SK-N-SH (cell line): Measurements from ENCODE around the gene PPP1R14C. TPM values are rescaled to one million over a fixed set of nuclear protein-coding genes. Genes with fewer than 3 reads are reported as not detected.

Experiments used
- CTCF ChIA-PET: fragments of 300-600, 350-600 bp; formaldehyde crosslinking; extraction: SDS; loops from one replicate; lab custom pipeline; 2021; lab: Yijun Ruan, JAX
- POLR2A ChIA-PET: fragments of 350-600 bp; sonication (Branson Sonifier 250); formaldehyde crosslinking; extraction: SDS; loops from one replicate; lab custom pipeline; 2020; ENCODE audit warnings: antibody characterized with exemption, inconsistent platforms; lab: Yijun Ruan, JAX
- DNase-seq: peaks from one replicate; pipeline ENCODE4 v3.0.0; 2012
- H2AFZ ChIP-seq: fragments of 200-600 bp; sonication (generic); 2 replicates; pipeline ENCODE4 v1.8.1; 2016; ENCODE audit warnings: antibody characterized with exemption, mild to moderate bottlenecking, low read depth
- H3F3A ChIP-seq: fragments of 200-600 bp; sonication (generic); replicated peaks from 2 replicates; pipeline ENCODE3; 2016; ENCODE audit warnings: antibody characterized with exemption, mild to moderate bottlenecking; ENCODE audit not compliant: insufficient read depth
- H3K27ac ChIP-seq, 2 experiments: fragments of 200-500 bp in 1 of 2; fragments of 200-600 bp in 1 of 2; sonication (Bioruptor generic) in 1 of 2; sonication (generic), shearing (Covaris generic) in 1 of 2; 2 replicates each; pipeline versions ENCODE4 v1.5.1 to v1.6.1; 2014 to 2016; ENCODE audit warnings: low read depth in 2 of 2, inconsistent platforms in 1 of 2, low read length in 1 of 2, mild to moderate bottlenecking in 1 of 2, mixed read lengths in 1 of 2
- H3K27me3 ChIP-seq: fragments of 200-600 bp; sonication (generic), shearing (Covaris generic); 2 replicates; pipeline ENCODE4 v1.6.1; 2016; ENCODE audit warnings: mixed run types; ENCODE audit not compliant: insufficient read depth
- H3K36me3 ChIP-seq, 2 experiments: fragments of 200-500 bp in 1 of 2; fragments of 200-600 bp in 1 of 2; sonication (Bioruptor generic) in 1 of 2; sonication (generic) in 1 of 2; replicated peaks in 1 of 2; 2 replicates each; pipeline versions ENCODE3 to v1.5.1; 2014 to 2016; ENCODE audit warnings: low read length in 1 of 2, mild to moderate bottlenecking in 1 of 2; ENCODE audit not compliant: insufficient read depth in 2 of 2, control insufficient read depth in 1 of 2
- H3K4me1 ChIP-seq, 2 experiments: fragments of 200-500 bp in 1 of 2; fragments of 200-600 bp in 1 of 2; sonication (Bioruptor generic) in 1 of 2; sonication (generic), shearing (Covaris generic) in 1 of 2; 2 replicates each; pipeline versions ENCODE4 v1.5.1 to v1.6.1; 2014 to 2016; ENCODE audit warnings: low read depth in 1 of 2, low read length in 1 of 2, mixed run types in 1 of 2; ENCODE audit not compliant: insufficient read depth in 2 of 2, control insufficient read depth in 1 of 2
- H3K4me2 ChIP-seq: fragments of 200-600 bp; sonication (generic), shearing (Covaris generic); 2 replicates; pipeline ENCODE4 v1.6.1; 2017; ENCODE audit warnings: mixed run types
- H3K4me3 ChIP-seq, 2 experiments: fragments of 200-500 bp in 1 of 2; fragments of 200-600 bp in 1 of 2; sonication (Bioruptor generic) in 1 of 2; sonication (generic), shearing (Covaris generic) in 1 of 2; 2 replicates each; pipeline versions ENCODE4 v1.5.1 to v1.8.1; 2014 to 2016; ENCODE audit warnings: low read depth in 2 of 2, inconsistent platforms in 1 of 2, low read length in 1 of 2, mild to moderate bottlenecking in 1 of 2, mixed read lengths in 1 of 2, moderate library complexity in 1 of 2
- H3K79me2 ChIP-seq: fragments of 200-600 bp; sonication (generic); 2 replicates; pipeline ENCODE4 v1.8.1; 2017; ENCODE audit warnings: mild to moderate bottlenecking; ENCODE audit not compliant: insufficient read depth
- H3K9ac ChIP-seq: fragments of 200-600 bp; sonication (generic); 2 replicates; pipeline ENCODE4 v1.6.1; 2017; ENCODE audit warnings: mixed run types
- H3K9me2 ChIP-seq: fragments of 200-600 bp; sonication (generic); 2 replicates; pipeline ENCODE4 v1.6.1; 2017; ENCODE audit warnings: mixed run types
- H3K9me3 ChIP-seq: fragments of 200-600 bp; sonication (generic); 2 replicates; pipeline ENCODE4 v1.6.1; 2017; ENCODE audit warnings: mixed run types, mild to moderate bottlenecking, moderate library complexity
- H4K20me1 ChIP-seq: fragments of 200-600 bp; sonication (generic); 2 replicates; pipeline ENCODE4 v1.6.1; 2017; ENCODE audit warnings: mild to moderate bottlenecking, mixed run types; ENCODE audit not compliant: insufficient read depth
- CHD2 ChIP-seq: fragments of 150-350 bp; IDR thresholded peaks from 2 replicates; pipeline ENCODE4 v1.6.1; 2018; ENCODE audit warnings: low read length; ENCODE audit not compliant: partially characterized antibody
- ELF1 ChIP-seq: IDR thresholded peaks from 2 replicates; pipeline ENCODE4 v1.4.0; 2012
- EP300 ChIP-seq, 2 experiments: IDR thresholded peaks; 2 replicates each; pipeline versions ENCODE4 v1.4.0 to v1.6.1; 2012; ENCODE audit warnings: borderline replicate concordance in 1 of 2, low read depth in 1 of 2, low read length in 1 of 2
- EZH2phosphoT487 ChIP-seq: fragments of 200-600 bp; sonication (generic); IDR thresholded peaks from 2 replicates; pipeline ENCODE4 v1.6.1; 2017; ENCODE audit warnings: low read depth, mixed run types, mild to moderate bottlenecking, antibody characterized with exemption, moderate library complexity, borderline replicate concordance
- FOSL2 ChIP-seq: IDR thresholded peaks from 2 replicates; pipeline ENCODE4 v1.4.0; 2012; ENCODE audit warnings: low read depth, mild to moderate bottlenecking, moderate library complexity, borderline replicate concordance
- FOXM1 ChIP-seq: IDR thresholded peaks from 2 replicates; pipeline ENCODE4 v1.4.0; 2012; ENCODE audit warnings: low read depth, mild to moderate bottlenecking
- GABPA ChIP-seq: IDR thresholded peaks from 2 replicates; pipeline ENCODE4 v1.4.0; 2012; ENCODE audit warnings: low read depth, mild to moderate bottlenecking
- GATA2 ChIP-seq: sonication (generic); formaldehyde crosslinking; IDR thresholded peaks from 2 replicates; pipeline ENCODE4 v1.5.0; 2020; ENCODE audit warnings: mild to moderate bottlenecking, missing genetic modification reagents
- JUND ChIP-seq: IDR thresholded peaks from 2 replicates; pipeline ENCODE4 v1.4.0; 2012
- MEF2A ChIP-seq: IDR thresholded peaks from 2 replicates; pipeline ENCODE4 v1.4.0; 2012; ENCODE audit warnings: low read depth, borderline replicate concordance
- MXI1 ChIP-seq: IDR thresholded peaks from 2 replicates; pipeline ENCODE4 v1.6.1; 2012; ENCODE audit warnings: mild to moderate bottlenecking, low read depth, low read length, improper control_type of control experiment
- PBX3 ChIP-seq: IDR thresholded peaks from 2 replicates; pipeline ENCODE4; 2012
- RAD21 ChIP-seq: IDR thresholded peaks from 2 replicates; pipeline ENCODE4 v1.6.1; 2012; ENCODE audit warnings: mild to moderate bottlenecking, low read length
- RCOR1 ChIP-seq: fragments of 150-350 bp; IDR thresholded peaks from 2 replicates; pipeline ENCODE4 v1.6.1; 2017; ENCODE audit warnings: antibody characterized with exemption, low read length
- SIN3A ChIP-seq: IDR thresholded peaks from 2 replicates; pipeline ENCODE4 v1.6.1; 2012; ENCODE audit warnings: low read depth, mild to moderate bottlenecking, low read length, moderate library complexity, borderline replicate concordance
- TCF12 ChIP-seq: IDR thresholded peaks from 2 replicates; pipeline ENCODE4 v1.4.0; 2012
- TEAD4 ChIP-seq: IDR thresholded peaks from 2 replicates; pipeline ENCODE4 v1.4.0; 2012; ENCODE audit warnings: mild to moderate bottlenecking, borderline replicate concordance; ENCODE audit not compliant: insufficient read depth
- USF2 ChIP-seq: fragments of 150-350 bp; IDR thresholded peaks from 2 replicates; pipeline ENCODE4 v1.6.1; 2017; ENCODE audit warnings: antibody characterized with exemption, low read length, low read depth, borderline replicate concordance
- ZBTB33 ChIP-seq: IDR thresholded peaks from 2 replicates; pipeline ENCODE4 v1.4.0; 2012; ENCODE audit warnings: low read depth, borderline replicate concordance
- WGBS: methylation state at CpG from one replicate; pipeline ENCODE4 v1.1.6; 2017; ENCODE audit warnings: low lambda C conversion rate; 5-methylcytosine and 5-hydroxymethylcytosine counted together
- polyA plus RNA-seq, 3 experiments: library from polyadenylated mRNA; depleted of rRNA; stranded (reverse); fragments of >200 nt; gene quantifications; 2 replicates each; pipeline ENCODE4 v1.2.3, GENCODE V29; 2012
- TF ChIP-seq, protein P1 (sequence below): IDR thresholded peaks from 2 replicates; pipeline ENCODE4 v1.4.0; 2012; ENCODE audit warnings: low read depth, borderline replicate concordance
- TF ChIP-seq, protein P2 (sequence below): IDR thresholded peaks from 2 replicates; pipeline ENCODE4 v1.6.1; 2012; ENCODE audit warnings: mild to moderate bottlenecking, low read depth, low read length, moderate library complexity

The PPP1R14C gene
- polyA plus RNA-seq, 1 of the 3 experiments (the other 2 are of a cell fraction): not detected

DNA sequence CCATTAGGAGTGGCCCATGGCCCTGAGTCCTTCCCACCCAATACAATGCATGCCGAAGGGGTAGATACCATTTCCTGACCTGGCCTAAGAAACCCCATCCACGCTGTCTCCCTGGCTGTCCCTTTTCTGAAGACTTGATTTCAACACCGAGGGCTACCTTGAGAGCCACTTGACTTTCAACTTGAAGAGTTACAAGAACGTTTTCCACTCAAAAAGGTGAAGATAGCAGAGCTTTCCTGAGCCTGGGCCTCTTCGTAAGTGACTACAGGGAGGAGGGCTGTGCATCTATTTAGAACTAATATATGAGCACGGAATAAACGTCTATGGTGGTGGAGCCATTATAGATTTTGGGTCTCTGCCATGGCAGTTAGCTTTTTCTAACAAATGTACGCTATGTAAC lies 14.4 kb upstream of the PPP1R14C start (continued):
- TF ChIP-seq, protein P1, sequence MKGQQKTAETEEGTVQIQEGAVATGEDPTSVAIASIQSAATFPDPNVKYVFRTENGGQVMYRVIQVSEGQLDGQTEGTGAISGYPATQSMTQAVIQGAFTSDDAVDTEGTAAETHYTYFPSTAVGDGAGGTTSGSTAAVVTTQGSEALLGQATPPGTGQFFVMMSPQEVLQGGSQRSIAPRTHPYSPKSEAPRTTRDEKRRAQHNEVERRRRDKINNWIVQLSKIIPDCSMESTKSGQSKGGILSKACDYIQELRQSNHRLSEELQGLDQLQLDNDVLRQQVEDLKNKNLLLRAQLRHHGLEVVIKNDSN: no peak
- no peak for TF ChIP-seq EZH2phosphoT487
- no peak for TF ChIP-seq GATA2 (CRISPR knock-in tag)
- no peak for TF ChIP-seq RAD21
- no peak for TF ChIP-seq GABPA
- TF ChIP-seq, all 33 proteins: peak for 0

GRCh38 chr6:150129616-150130505 lies 13.0 kb upstream of the PPP1R14C start:
- no peaks in the 10 kb centered on the region; the same call in 1 of the 2 replicates for H3K27me3 ChIP-seq
- POLR2A ChIA-PET: no interaction called here
- CTCF ChIA-PET: no interaction called here
- no peaks in the 10 kb centered on the region for H4K20me1 ChIP-seq
- no peak overlapping the region for H3K9ac ChIP-seq
- H3K9me2 ChIP-seq: no peaks in the 10 kb centered on the region
- no peaks in the 10 kb centered on the region for H3K9me3 ChIP-seq
- H3K4me3 ChIP-seq: no peak overlapping the region
- H2AFZ ChIP-seq: no peak overlapping the region
- no peak overlapping the region for H3K27ac ChIP-seq
- no peak for TF ChIP-seq FOXM1
- TF ChIP-seq RCOR1: no peak
- no peak for TF ChIP-seq MXI1
- TF ChIP-seq TCF12: no peak
- no peak for TF ChIP-seq FOSL2
- TF ChIP-seq, protein P2, sequence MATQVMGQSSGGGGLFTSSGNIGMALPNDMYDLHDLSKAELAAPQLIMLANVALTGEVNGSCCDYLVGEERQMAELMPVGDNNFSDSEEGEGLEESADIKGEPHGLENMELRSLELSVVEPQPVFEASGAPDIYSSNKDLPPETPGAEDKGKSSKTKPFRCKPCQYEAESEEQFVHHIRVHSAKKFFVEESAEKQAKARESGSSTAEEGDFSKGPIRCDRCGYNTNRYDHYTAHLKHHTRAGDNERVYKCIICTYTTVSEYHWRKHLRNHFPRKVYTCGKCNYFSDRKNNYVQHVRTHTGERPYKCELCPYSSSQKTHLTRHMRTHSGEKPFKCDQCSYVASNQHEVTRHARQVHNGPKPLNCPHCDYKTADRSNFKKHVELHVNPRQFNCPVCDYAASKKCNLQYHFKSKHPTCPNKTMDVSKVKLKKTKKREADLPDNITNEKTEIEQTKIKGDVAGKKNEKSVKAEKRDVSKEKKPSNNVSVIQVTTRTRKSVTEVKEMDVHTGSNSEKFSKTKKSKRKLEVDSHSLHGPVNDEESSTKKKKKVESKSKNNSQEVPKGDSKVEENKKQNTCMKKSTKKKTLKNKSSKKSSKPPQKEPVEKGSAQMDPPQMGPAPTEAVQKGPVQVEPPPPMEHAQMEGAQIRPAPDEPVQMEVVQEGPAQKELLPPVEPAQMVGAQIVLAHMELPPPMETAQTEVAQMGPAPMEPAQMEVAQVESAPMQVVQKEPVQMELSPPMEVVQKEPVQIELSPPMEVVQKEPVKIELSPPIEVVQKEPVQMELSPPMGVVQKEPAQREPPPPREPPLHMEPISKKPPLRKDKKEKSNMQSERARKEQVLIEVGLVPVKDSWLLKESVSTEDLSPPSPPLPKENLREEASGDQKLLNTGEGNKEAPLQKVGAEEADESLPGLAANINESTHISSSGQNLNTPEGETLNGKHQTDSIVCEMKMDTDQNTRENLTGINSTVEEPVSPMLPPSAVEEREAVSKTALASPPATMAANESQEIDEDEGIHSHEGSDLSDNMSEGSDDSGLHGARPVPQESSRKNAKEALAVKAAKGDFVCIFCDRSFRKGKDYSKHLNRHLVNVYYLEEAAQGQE: no peak
- TF ChIP-seq USF2: no peak
- TF ChIP-seq EP300 (IDR thresholded peaks at IDR 0.05; ENCODE audit: borderline replicate concordance in 1 of 2, low read depth in 1 of 2, low read length in 1 of 2): no peak
- TF ChIP-seq MEF2A: no peak
- no peak for TF ChIP-seq JUND
- no peak for TF ChIP-seq SIN3A
- TF ChIP-seq PBX3: no peak
- TF ChIP-seq RAD21: no peak
- TF ChIP-seq GABPA: no peak
- no peak for TF ChIP-seq ELF1
- no peak for TF ChIP-seq CHD2
- no peak for TF ChIP-seq ZBTB33
- TF ChIP-seq TEAD4: no peak
- TF ChIP-seq, all 33 proteins: peak for 0
- WGBS: 16% methylated on average over 9 of the region's 9 CpGs
- H3K4me2 ChIP-seq: no peak overlapping the region
- H3K36me3 ChIP-seq: no peaks in the 10 kb centered on the region
- no peaks in the 10 kb centered on the region for H3K4me1 ChIP-seq
- H3K79me2 ChIP-seq: no peaks in the 10 kb centered on the region
- H3F3A ChIP-seq: no peaks in the 10 kb centered on the region
- no peak for DNase-seq
